Effector memory CD4-positive, alpha-beta T cell (primary cell): ENCODE results near the gene ZNF511.

Source experiments
- DNase-seq, 3 donors: peaks; one replicate each; pipeline ENCODE4 v3.0.0-alpha.2; 2020
- H3K27ac ChIP-seq: 2 replicates; pipeline ENCODE4 v1.7.0; 2013; ENCODE audit warnings: mild to moderate bottlenecking, low read length, moderate library complexity; ENCODE audit not compliant: insufficient read depth, poor library complexity, severe bottlenecking
- H3K27me3 ChIP-seq: replicated peaks from 2 replicates; pipeline ENCODE4 v1.7.0; 2013; ENCODE audit warnings: mild to moderate bottlenecking, low read length; ENCODE audit not compliant: insufficient read depth, control insufficient read depth, poor library complexity, severe bottlenecking
- H3K36me3 ChIP-seq: 2 replicates; pipeline ENCODE4 v1.7.0; 2013; ENCODE audit warnings: mild to moderate bottlenecking, low read length, moderate library complexity; ENCODE audit not compliant: control insufficient read depth, insufficient read depth
- H3K4me1 ChIP-seq: 2 replicates; pipeline ENCODE4 v1.7.0; 2013; ENCODE audit warnings: low read length, mild to moderate bottlenecking; ENCODE audit not compliant: control insufficient read depth, insufficient read depth, poor library complexity, severe bottlenecking
- H3K4me3 ChIP-seq: 2 replicates; pipeline ENCODE4 v1.7.0; 2013; ENCODE audit warnings: low read length, low read depth, mild to moderate bottlenecking; ENCODE audit not compliant: insufficient read depth, poor library complexity, severe bottlenecking
- H3K9me3 ChIP-seq: 2 replicates; pipeline ENCODE4 v1.7.0; 2013; ENCODE audit warnings: mild to moderate bottlenecking, low read length, moderate library complexity; ENCODE audit not compliant: control insufficient read depth

ZNF511 gene

GRCh38 chr10:133358162-133358924 lies 49.6 kb downstream of the ZNF511 start:
- Histone ChIP-seq H3K27ac (no peak overlapping the region), H3K27me3 (no peaks in the 10 kb centered on the region), H3K4me3 (no peak overlapping the region), H3K36me3 (no peaks in the 10 kb centered on the region), H3K9me3 (no peaks in the 10 kb centered on the region), H3K4me1 (peaks cover 9% of the 10 kb centered on the region)
- no peak for DNase-seq

- Histone ChIP-seq H3K36me3 (no peaks in the 10 kb centered on the region), H3K4me3 (no peak overlapping the region), H3K9me3 (no peaks in the 10 kb centered on the region), H3K27ac (no peak overlapping the region), H3K27me3 (no peaks in the 10 kb centered on the region), H3K4me1 (peaks cover 9% of the 10 kb centered on the region)
- no peak for DNase-seq
Measured at GRCh38 chr10:133358925-133359310, 50.2 kb downstream of the ZNF511 start.

GRCh38 chr10:133359554-133359971 lies 50.8 kb downstream of the ZNF511 start:
- peaks cover under 1% of the 10 kb centered on the region for H3K36me3 ChIP-seq
- DNase-seq, result peak in 2 of 3 donors; percentile 21 to 34
- no peaks in the 10 kb centered on the region for H3K27me3 ChIP-seq

GRCh38 chr10:133359972-133360610 lies 51.4 kb downstream of the ZNF511 start:
- peaks cover 9% of the 10 kb centered on the region for H3K4me1 ChIP-seq
- H3K27me3 ChIP-seq, result no peaks in the 10 kb centered on the region
- peaks cover 5% of the 10 kb centered on the region for H3K36me3 ChIP-seq
- no peaks in the 10 kb centered on the region for H3K9me3 ChIP-seq
- H3K4me3 ChIP-seq, result no peak overlapping the region
- DNase-seq, result no peak
- H3K27ac ChIP-seq, result no peak overlapping the region

More at GRCh38 chr10:133359554-133359971, 50.8 kb downstream of the ZNF511 start:
- Histone ChIP-seq H3K27ac (no peak overlapping the region), H3K4me1 (peaks cover 9% of the 10 kb centered on the region), H3K4me3 (no peak overlapping the region), H3K9me3 (no peaks in the 10 kb centered on the region)

GRCh38 chr10:133361227-133361626 lies 52.5 kb downstream of the ZNF511 start:
- no peak overlapping the region for H3K27ac ChIP-seq
- H3K4me1 ChIP-seq, result peaks cover 9% of the 10 kb centered on the region
- H3K36me3 ChIP-seq, result peaks cover 17% of the 10 kb centered on the region
- H3K9me3 ChIP-seq, result no peaks in the 10 kb centered on the region
- no peak overlapping the region for H3K4me3 ChIP-seq
- no peaks in the 10 kb centered on the region for H3K27me3 ChIP-seq
- no peak for DNase-seq

- Histone ChIP-seq H3K36me3 (peaks cover 23% of the 10 kb centered on the region), H3K27me3 (no peaks in the 10 kb centered on the region), H3K4me3 (no peak overlapping the region), H3K4me1 (peaks cover 5% of the 10 kb centered on the region), H3K9me3 (no peaks in the 10 kb centered on the region), H3K27ac (no peak overlapping the region)
- DNase-seq, result no peak
Measured at GRCh38 chr10:133361773-133362441, 53.2 kb downstream of the ZNF511 start.
